MM.1S (cell line): Measurements from ENCODE around the gene GAB1.

Experiments
- DNase-seq: peaks from one replicate; pipeline ENCODE4 v3.0.0-alpha.2; 2015
- H2AFZ ChIP-seq: fragments of 300-600 bp; sonication (generic); 2 replicates; pipeline ENCODE4 v1.6.0; 2016; ENCODE audit warnings: antibody characterized with exemption, low read length
- H3F3A ChIP-seq: fragments of 300-600 bp; sonication (generic); 2 replicates; pipeline ENCODE4 v1.6.1; 2016; ENCODE audit warnings: mild to moderate bottlenecking, antibody characterized with exemption, low read length, moderate library complexity, mixed read lengths; ENCODE audit not compliant: insufficient read depth
- H3K27ac ChIP-seq: fragments of 300-600 bp; sonication (generic); 2 replicates; pipeline ENCODE4 v1.5.1; 2016; ENCODE audit warnings: mild to moderate bottlenecking, low read length
- H3K27me3 ChIP-seq: fragments of 300-600 bp; sonication (generic); replicated peaks from 2 replicates; pipeline ENCODE4 v1.6.0; 2016; ENCODE audit warnings: low read length; ENCODE audit not compliant: insufficient read depth
- H3K36me3 ChIP-seq: fragments of 300-600 bp; sonication (generic); replicated peaks from 2 replicates; pipeline ENCODE4 v1.6.1; 2016; ENCODE audit warnings: mild to moderate bottlenecking, low read length, mixed read lengths; ENCODE audit not compliant: insufficient read depth
- H3K4me1 ChIP-seq: fragments of 300-600 bp; sonication (generic); 2 replicates; pipeline ENCODE4 v1.6.1; 2016; ENCODE audit warnings: low read length, mixed read lengths
- H3K4me2 ChIP-seq: fragments of 300-600 bp; sonication (generic); 2 replicates; pipeline ENCODE4 v1.6.0; 2016; ENCODE audit warnings: low read depth, low read length
- H3K4me3 ChIP-seq: fragments of 300-600 bp; sonication (generic); 2 replicates; pipeline ENCODE4 v1.5.1; 2016; ENCODE audit warnings: low read length, mixed read lengths
- H3K79me2 ChIP-seq: fragments of 300-600 bp; sonication (generic); 2 replicates; pipeline ENCODE4 v1.6.1; 2016; ENCODE audit warnings: mixed run types, low read length, mixed read lengths
- H3K9ac ChIP-seq: fragments of 300-600 bp; sonication (generic); 2 replicates; pipeline ENCODE4 v1.6.1; 2016; ENCODE audit warnings: low read length, mixed read lengths
- H3K9me2 ChIP-seq: fragments of 300-600 bp; sonication (generic); replicated peaks from 2 replicates; pipeline ENCODE4 v1.6.1; 2016; ENCODE audit warnings: mild to moderate bottlenecking, low read length, mixed read lengths; ENCODE audit not compliant: insufficient read depth
- H3K9me3 ChIP-seq: fragments of 300-600 bp; sonication (generic); replicated peaks from 2 replicates; pipeline ENCODE4 v1.6.1; 2016; ENCODE audit warnings: mild to moderate bottlenecking, low read length, mixed read lengths; ENCODE audit not compliant: insufficient read depth
- H4K20me1 ChIP-seq: fragments of 300-600 bp; sonication (generic); 2 replicates; pipeline ENCODE4 v1.6.1; 2016; ENCODE audit warnings: mild to moderate bottlenecking, low read length, moderate library complexity, mixed read lengths; ENCODE audit not compliant: insufficient read depth
- CTCF ChIP-seq: fragments of 300-600 bp; sonication (generic); IDR thresholded peaks from 2 replicates; pipeline ENCODE4 v1.5.1; 2016; ENCODE audit warnings: antibody characterized with exemption, low read length, mixed read lengths
- EZH2 ChIP-seq: fragments of 300-600 bp; sonication (generic); optimal IDR thresholded peaks from 2 replicates; pipeline ENCODE3; 2017; ENCODE audit warnings: low read depth, mild to moderate bottlenecking, antibody characterized with exemption, low read length, mixed read lengths
- EZH2phosphoT487 ChIP-seq: fragments of 300-600 bp; sonication (generic); IDR thresholded peaks from 2 replicates; pipeline ENCODE4 v1.6.1; 2018; ENCODE audit warnings: antibody characterized with exemption, low read length

Gene GAB1

GRCh38 chr4:143400082-143400481 lies 63.4 kb downstream of the GAB1 start:
- Histone ChIP-seq H3K9me2 (no peaks in the 10 kb centered on the region), H2AFZ (no peak overlapping the region), H4K20me1 (peaks cover 9% of the 10 kb centered on the region; the same call in 1 of the 2 replicates), H3K27me3 (no peaks in the 10 kb centered on the region), H3K4me1 (peaks cover 42% of the 10 kb centered on the region), H3K79me2 (peaks cover 100% of the 10 kb centered on the region), H3F3A (peaks cover 39% of the 10 kb centered on the region), H3K4me2 (no peak overlapping the region), H3K36me3 (no peaks in the 10 kb centered on the region), H3K27ac (no peak overlapping the region), H3K9ac (no peak overlapping the region), H3K9me3 (no peaks in the 10 kb centered on the region), H3K4me3 (no peak overlapping the region)
- TF ChIP-seq CTCF (no peak), EZH2 (no peak), EZH2phosphoT487 (no peak)
- no peak for DNase-seq

- H4K20me1 ChIP-seq = peaks cover 5% of the 10 kb centered on the region; the same call in 1 of the 2 replicates
- no peaks in the 10 kb centered on the region for H3K9me2 ChIP-seq
- H3K79me2 ChIP-seq = peaks cover 100% of the 10 kb centered on the region
- peaks cover 32% of the 10 kb centered on the region for H3F3A ChIP-seq
- H3K27ac ChIP-seq = peak overlapping the region; percentile 77; the same call in 1 of the 2 replicates
- TF ChIP-seq EZH2phosphoT487 (no peak), CTCF (no peak), EZH2 (no peak)
- H3K36me3 ChIP-seq = no peaks in the 10 kb centered on the region
- peak; percentile 36 for DNase-seq
- H3K4me1 ChIP-seq = peaks cover 62% of the 10 kb centered on the region
- H3K9me3 ChIP-seq = no peaks in the 10 kb centered on the region
- peak overlapping the region; percentile 35 for H3K4me3 ChIP-seq
- no peaks in the 10 kb centered on the region for H3K27me3 ChIP-seq
- H2AFZ ChIP-seq = no peak overlapping the region
- peak overlapping the region; percentile 48 for H3K9ac ChIP-seq
- H3K4me2 ChIP-seq = peak overlapping the region; percentile 83
Measured at GRCh38 chr4:143402776-143403552, 66.3 kb downstream of the GAB1 start.

GRCh38 chr4:143403553-143403820 lies 66.8 kb downstream of the GAB1 start:
- H3K9me2 ChIP-seq = no peaks in the 10 kb centered on the region
- peak overlapping the region; percentile 77; the same call in 1 of the 2 replicates for H3K27ac ChIP-seq
- peak overlapping the region; percentile 35 for H3K4me3 ChIP-seq
- no peaks in the 10 kb centered on the region for H3K27me3 ChIP-seq
- TF ChIP-seq CTCF (no peak), EZH2 (no peak), EZH2phosphoT487 (no peak)
- H3K36me3 ChIP-seq = no peaks in the 10 kb centered on the region
- no peaks in the 10 kb centered on the region; the same call in 1 of the 2 replicates for H4K20me1 ChIP-seq
- H3K9me3 ChIP-seq = no peaks in the 10 kb centered on the region
- H3F3A ChIP-seq = peaks cover 27% of the 10 kb centered on the region
- no peak overlapping the region for H2AFZ ChIP-seq
- DNase-seq = no peak
- peak overlapping the region; percentile 48 for H3K9ac ChIP-seq
- peaks cover 100% of the 10 kb centered on the region for H3K79me2 ChIP-seq
- H3K4me1 ChIP-seq = peaks cover 57% of the 10 kb centered on the region
- H3K4me2 ChIP-seq = peak overlapping the region; percentile 83
